Measurements from ENCODE around the gene KLF9.

The KLF9 gene

DNA sequence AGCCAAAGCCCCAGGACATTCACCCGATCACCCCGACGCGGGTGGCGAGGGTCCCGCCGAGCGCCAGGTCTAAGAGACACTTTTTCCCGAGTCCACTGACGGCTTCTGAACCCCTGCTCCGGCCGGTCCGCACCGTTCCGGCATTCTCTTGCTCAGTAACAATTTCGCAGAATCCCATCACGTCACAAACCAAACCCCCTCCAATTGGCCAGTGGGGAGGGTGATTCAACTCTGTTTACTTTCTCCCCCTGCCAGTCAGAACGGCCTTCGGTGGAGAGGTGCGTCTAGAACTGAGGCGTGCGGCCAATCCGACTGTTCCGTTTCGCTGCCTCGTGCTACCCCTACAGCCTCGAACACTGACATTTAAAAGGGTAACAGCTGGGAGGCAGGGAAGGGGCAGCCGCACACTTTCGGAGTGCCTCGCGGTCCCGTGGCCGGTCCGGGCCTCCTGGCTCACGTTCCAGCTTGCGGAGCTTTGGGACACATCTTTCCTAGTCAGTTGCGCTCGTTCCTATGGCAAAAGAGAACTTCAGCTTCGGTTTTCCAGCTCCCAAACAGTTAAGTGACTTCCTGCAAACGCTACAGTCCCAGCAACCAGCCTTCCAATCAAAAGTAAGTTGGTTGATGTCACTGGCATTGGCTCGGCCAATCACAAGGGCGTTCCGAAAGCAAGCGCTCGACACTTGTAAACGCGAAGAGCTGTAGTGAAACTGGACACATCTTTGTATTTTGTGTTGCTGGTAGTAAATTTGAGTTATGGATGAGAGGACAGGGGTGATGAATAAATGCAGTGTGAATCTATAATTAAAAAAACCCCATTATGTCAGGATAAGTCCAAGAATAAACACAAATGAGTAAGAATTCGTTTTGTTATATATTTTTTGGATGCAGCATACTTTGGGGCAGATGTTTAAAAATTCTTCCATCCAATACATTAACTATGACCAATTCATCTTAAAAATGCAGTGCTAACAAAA, at the start of gene KLF9:
TSS of gene KLF9 (minus strand) at position 859 of the 977 bp plus-strand sequence. CDS start 1,294 bp downstream, outside the sequence.
- DNase-seq = peak; percentile 85 to 86

DNA sequence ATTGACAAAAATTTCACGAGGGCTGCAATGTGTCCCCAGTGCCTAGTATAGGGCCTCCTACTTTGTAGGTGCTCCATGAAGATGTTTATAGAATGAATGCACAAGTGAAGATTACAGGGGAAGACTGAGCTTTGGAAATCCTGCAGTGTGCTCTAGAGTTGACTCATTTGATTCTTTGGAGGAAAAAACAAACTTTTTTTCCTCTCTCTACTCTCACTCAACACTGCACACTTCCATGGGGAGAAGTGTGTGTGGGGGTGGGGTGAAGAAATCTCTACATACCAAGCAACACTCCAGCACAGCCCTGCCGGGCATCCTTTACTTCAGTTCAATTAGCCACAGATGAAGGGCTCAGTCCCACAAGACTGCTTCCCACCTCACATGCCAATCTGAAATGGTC, 49.4 kb upstream of the KLF9 start:
- DNase-seq = no peak

DNA sequence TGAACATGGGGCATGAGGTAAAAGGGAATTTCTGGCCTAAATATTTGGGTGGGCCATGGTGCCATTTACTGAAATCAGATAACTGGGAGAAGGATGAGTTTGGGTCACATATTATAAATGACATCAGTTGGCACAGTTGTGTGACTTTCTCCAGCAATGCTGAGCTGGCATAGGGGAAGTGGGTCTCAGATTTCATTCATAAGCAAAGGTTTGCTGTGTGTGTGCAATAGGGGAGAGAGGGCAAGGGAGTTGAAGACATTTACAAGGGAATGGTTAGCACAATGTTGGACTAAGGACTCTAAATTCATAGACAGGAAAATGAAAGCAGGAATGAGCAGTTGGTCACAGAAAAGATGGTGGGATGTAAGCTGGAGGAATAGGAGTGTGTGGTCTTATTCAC, 47.8 kb upstream of the KLF9 start:
- DNase-seq = no peak

GRCh38 chr9:70457235-70457634, 42.8 kb upstream of the KLF9 start:
- DNase-seq = no peak

GRCh38 chr9:70455993-70456704, 41.7 kb upstream of the KLF9 start:
- DNase-seq = no peak

DNA sequence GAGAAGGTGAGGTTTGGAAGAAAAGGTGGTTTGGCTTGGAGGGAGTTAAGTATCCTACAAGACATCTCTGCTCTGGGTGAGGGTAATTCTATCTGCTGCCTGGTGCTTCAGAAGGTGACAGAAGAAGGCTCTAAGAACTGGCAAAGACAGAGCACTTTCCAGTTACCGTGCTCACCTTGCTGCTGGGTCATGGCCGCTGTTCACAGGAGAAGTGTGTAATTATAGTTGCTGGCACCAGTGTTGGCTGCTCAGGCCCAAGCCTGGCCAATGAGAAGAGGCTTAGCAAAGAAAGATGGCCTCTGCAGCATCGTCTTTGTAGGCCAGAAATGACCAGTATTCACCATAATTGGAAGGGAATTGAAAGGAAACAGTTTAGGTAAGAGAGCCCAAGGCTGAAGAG, 37.9 kb upstream of the KLF9 start:
- no peak for DNase-seq

GRCh38 chr9:70451765-70452164, 37.3 kb upstream of the KLF9 start:
- DNase-seq = no peak

DNA sequence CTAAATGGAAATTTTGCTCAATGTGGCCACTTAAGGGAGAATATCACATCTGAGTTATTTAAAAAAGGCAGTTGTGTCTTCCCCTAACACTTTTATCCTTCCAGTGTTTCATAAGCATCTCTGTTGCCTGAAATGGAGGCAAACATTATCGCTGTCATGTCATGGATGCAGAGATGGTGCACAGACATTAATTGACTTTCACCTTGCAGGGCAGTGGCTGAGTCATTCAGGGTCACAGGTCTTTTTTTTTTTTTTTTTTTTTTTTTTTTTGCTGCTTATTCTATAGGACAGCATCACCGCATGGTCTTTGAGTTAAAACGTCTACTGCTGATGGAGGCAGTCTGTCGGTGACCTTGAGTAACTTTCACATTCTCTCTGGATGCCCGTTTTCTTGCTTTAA, 36.3 kb upstream of the KLF9 start:
- no peak for DNase-seq

- DNase-seq = no peak
Measured at GRCh38 chr9:70449461-70449860, 35.0 kb upstream of the KLF9 start.

DNA sequence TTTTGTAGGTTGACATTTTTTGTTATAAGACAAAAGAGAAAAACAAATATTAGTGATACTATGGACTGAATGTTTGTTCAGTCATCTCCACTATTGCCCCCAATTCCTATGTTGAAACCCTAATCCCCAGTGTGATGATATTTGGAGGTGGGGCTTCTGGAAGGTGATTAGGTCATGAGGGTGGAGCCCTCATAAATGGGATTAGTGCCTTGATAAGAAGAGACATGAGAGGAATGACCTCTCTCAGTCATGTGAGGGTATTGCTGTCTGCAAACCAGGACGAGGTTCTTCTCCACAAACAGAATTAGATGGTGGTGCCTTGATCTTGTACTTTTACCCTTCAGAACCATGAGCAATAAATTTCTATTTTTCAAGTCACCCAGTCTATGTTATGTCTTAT, 34.5 kb upstream of the KLF9 start:
- no peak for DNase-seq

DNA sequence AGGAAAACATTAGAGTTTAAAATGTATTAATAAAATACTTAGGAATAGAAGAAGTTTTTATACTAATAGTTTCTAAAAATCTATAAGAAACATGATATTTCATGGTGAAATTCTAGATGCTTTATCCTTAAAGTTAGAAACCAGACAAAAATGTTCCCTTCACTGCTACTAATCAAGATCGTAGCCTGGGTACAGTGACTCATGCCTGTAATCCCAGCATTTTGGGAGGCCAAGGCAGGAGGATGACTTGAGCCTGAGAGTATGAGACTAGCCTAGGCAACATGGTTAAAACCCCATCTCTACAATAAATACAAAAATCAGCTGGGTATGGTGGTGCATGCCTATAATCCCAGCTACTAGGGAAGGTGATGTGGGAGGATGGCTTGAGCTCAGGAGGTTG, 30.4 kb upstream of the KLF9 start:
- DNase-seq = no peak

GRCh38 chr9:70442328-70442848, 27.9 kb upstream of the KLF9 start:
- no peak for DNase-seq

DNA sequence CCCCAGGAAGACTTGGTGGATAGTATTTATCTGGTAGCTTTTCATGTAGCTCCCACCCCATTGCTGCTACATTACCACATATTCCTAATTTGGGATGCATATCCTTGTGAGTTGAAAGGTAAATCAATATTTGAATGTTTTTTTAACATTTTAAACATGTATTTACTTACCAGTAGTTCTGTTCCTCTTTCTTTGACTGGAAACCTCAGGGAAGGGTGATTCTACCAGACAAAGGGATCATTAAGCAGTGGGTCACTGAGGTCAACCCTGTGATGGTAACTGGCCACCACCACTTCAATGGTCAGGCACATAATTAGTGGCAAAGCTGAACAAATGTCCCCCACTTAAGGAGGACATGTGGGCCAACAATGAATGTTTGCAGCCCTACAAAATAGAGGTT, 27.2 kb upstream of the KLF9 start:
- no peak for DNase-seq

GRCh38 chr9:70439991-70440706, 25.7 kb upstream of the KLF9 start:
- DNase-seq = no peak

DNA sequence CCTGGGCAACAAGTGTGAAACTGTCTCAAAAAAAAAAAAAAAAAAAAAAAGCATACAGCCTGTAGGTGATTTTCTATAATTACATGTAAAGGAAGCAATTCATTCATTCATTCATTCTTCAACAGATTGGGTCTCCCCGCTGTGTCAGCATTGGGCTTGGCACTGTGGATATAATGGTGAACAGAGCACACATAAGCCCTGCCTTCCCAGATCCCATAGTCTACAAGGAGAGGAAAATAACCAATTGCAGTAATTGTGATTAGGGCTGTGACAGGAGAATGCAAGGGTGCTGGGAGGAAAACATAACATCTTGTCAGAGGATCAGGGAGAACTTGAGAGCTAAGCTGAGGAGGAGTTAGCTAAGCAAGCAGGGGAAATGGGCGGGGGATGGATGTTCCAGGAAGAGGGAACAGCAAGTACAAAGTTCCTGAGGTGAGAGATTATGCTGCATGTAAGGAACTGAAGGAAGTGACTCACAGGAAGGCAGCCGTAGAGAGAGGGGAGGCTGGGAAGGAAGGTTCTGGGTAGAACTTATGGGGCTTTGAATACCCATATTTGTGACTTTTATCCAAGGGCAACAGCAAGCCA, 24.0 kb upstream of the KLF9 start:
- no peak for DNase-seq

- DNase-seq = no peak
Measured at GRCh38 chr9:70435948-70436347, 21.5 kb upstream of the KLF9 start.

DNA sequence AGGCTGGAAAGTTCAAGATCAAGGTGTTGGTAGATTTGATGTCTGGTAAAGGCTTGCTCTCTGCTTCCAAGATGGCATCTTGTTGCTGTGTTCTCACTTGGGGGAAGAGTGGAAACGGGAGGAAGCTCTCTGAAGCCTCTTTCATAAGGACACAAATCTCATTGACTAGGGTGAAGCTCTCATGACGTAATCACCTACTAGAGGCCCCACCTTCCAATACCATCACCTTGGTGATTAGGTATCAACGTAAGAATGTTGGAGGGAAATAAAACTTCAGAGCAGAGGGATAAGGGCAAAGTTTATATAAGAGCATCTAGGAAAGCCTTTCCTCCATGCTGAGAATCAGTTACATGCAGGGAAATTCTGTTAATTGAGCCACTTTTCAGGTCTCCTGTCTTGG, 15.4 kb upstream of the KLF9 start:
- no peak for DNase-seq

- no peak for DNase-seq
Measured at GRCh38 chr9:70428781-70429180, 14.3 kb upstream of the KLF9 start.

DNA sequence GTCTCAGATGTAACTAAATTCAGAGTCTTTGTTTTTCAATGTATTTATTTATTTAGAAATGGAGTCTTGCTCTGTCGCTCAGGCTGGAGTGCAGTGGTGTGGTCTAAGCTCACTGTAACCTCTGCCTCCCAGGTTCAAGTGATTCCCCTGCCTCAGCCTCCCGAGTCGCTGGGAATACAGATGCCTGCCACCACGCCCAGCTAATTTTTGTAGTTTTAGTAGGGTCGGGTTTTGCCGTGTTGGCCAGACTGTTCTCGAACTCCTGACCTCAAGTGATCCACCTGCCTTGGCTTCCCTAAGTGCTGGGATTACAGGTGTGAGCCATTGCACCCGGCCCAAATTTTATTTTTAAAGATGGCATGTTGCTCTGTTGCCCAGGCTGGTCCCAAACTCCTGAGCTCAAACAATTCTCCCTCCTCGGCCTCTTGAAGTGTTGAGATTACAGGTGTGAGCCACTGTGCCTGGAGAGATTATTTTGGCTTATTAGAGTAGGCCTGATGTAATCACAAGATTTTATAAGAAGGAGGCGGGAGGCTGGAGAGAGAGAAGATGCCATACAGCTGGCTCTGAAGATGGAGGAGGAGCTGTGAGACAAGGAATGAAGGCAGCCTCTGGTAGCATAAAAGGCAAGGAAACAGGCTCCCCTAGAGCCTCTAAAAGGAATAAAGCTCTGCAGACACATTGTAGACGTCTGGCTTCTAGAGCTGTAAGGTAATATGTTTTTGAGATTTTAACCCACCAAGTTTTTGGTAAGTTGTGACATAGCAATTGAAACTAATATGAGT, 12.9 kb upstream of the KLF9 start:
- DNase-seq = no peak

DNA sequence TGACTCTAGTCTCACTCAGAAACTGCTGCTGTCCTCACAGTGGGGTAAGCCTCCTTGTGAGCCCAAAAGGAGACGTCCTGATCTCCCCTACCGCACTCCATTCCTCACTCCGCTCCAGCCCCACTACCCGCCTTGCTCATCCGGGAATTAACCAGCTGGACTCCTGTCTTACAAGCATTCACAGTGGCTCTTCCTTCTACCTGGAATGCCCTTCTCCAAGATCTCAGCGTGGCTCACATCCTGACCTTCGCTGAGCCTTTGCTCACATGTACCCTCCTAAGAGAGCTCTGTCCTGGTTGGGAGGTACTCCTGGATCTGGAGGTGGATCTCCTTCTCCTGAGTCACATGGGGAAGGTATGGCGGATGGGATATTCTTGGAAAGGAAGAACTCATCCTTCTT, 10.7 kb upstream of the KLF9 start:
- DNase-seq = no peak

- no peak for DNase-seq
Measured at GRCh38 chr9:70422371-70423043, 8.1 kb upstream of the KLF9 start.
